Subcutaneous adipose tissue (tissue), 4 donors: Measurements from ENCODE around the gene HMGCS2. TPM values are rescaled to one million over a fixed set of nuclear protein-coding genes. Genes with fewer than 3 reads are reported as not detected.

Experiments
- CTCF ChIP-seq: fragments of 450-650 bp; IDR thresholded peaks from one replicate; pipeline ENCODE4 v1.5.1; 2016; ENCODE audit warnings: low read depth, mild to moderate bottlenecking, control low read depth, antibody characterized with exemption, moderate library complexity
- total RNA-seq, 4 donors: library from RNA; depleted of rRNA; stranded (reverse); fragments of >200 nt; gene quantifications; one replicate each; pipeline ENCODE4 v1.1.0, GENCODE V29; 2016

Gene HMGCS2
- total RNA-seq, 4 donors from 2014 or later = 0.34 to 0.49 TPM; not detected in 2

- no peak for TF ChIP-seq CTCF
These were observed 53.2 kb downstream of the HMGCS2 start for GRCh38 chr1:119715542-119715941.

- TF ChIP-seq CTCF = no peak
These were observed 54.1 kb downstream of the HMGCS2 start for GRCh38 chr1:119714583-119714982.

- TF ChIP-seq CTCF = no peak
These were observed 54.8 kb downstream of the HMGCS2 start for GRCh38 chr1:119713749-119714456.

- no peak for TF ChIP-seq CTCF
These were observed 55.5 kb downstream of the HMGCS2 start for GRCh38 chr1:119713039-119713748.

- TF ChIP-seq CTCF = no peak
These were observed 56.2 kb downstream of the HMGCS2 start for GRCh38 chr1:119712342-119713038.

- no peak for TF ChIP-seq CTCF
These were observed 56.8 kb downstream of the HMGCS2 start, which contains the start of gene PHGDH for GRCh38 chr1:119711804-119712341. Gene PHGDH, plus strand, starts transcription at chr1:119711934. Its CDS starts 89 bp downstream, at chr1:119712023.
